OCI-LY7 (cell line): ENCODE data around the gene UEVLD.

Source experiments
- EZH2phosphoT487 ChIP-seq: fragments of 200-600 bp; sonication (generic); IDR thresholded peaks from 2 replicates; pipeline ENCODE4 v1.6.1; 2018; ENCODE audit warnings: low read depth, borderline replicate concordance, mild to moderate bottlenecking, mixed run types, antibody characterized with exemption, low read length, moderate library complexity, mixed read lengths
- TF ChIP-seq, protein P1 (sequence below): fragments of 200-600 bp; sonication (generic); conservative IDR thresholded peaks from 2 replicates; pipeline ENCODE4 v1.5.1; 2014; ENCODE audit warnings: mild to moderate bottlenecking, antibody characterized with exemption, low read length, moderate library complexity, mixed read lengths

DNA sequence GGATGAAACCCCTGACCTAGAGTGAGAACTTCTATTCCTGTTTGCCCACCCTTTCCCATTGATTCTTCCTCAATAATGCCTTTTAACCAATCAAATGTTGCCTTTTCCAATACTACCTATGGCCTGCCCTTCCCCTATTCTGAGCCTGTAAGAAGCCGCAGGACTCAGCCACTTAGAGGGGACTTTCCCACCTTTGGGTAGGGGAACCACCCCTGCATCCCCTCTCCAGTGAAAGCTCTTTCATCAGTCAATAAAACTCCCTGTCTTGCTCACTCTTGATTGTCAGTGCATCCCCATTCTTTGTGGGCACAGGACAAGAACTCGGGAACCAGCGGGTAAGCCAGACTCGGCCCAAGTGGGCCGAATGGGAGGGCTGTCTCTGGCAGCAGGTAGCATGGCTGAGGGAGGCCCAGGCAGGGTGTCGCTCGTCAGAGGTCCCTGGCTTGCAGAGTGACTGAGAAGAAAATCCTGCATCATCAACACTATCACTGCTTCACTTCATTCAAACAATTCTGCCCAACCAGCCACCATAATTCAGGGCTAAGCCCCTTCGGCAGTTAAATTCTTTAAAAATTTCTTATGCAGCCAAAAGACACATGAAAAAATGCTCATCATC is 102.5 kb downstream of the UEVLD start:
- TF ChIP-seq, protein P1, sequence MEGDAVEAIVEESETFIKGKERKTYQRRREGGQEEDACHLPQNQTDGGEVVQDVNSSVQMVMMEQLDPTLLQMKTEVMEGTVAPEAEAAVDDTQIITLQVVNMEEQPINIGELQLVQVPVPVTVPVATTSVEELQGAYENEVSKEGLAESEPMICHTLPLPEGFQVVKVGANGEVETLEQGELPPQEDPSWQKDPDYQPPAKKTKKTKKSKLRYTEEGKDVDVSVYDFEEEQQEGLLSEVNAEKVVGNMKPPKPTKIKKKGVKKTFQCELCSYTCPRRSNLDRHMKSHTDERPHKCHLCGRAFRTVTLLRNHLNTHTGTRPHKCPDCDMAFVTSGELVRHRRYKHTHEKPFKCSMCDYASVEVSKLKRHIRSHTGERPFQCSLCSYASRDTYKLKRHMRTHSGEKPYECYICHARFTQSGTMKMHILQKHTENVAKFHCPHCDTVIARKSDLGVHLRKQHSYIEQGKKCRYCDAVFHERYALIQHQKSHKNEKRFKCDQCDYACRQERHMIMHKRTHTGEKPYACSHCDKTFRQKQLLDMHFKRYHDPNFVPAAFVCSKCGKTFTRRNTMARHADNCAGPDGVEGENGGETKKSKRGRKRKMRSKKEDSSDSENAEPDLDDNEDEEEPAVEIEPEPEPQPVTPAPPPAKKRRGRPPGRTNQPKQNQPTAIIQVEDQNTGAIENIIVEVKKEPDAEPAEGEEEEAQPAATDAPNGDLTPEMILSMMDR: no peak
- TF ChIP-seq EZH2phosphoT487: no peak
